Keratinocyte (primary cell): ENCODE results near the gene ALK.

Source experiments
- EZH2 ChIP-seq: IDR thresholded peaks from one replicate; pipeline ENCODE4 v1.6.1; 2012; ENCODE audit warnings: inconsistent platforms, mild to moderate bottlenecking, low read length, moderate library complexity
- TF ChIP-seq, protein P1 (sequence below), 3 experiments: IDR thresholded peaks in 1 of 3; conservative IDR thresholded peaks in 1 of 3; optimal IDR thresholded peaks in 1 of 3; 2 replicates in 2 of 3; 3 replicates in 1 of 3; pipeline versions ENCODE3 to v1.5.1; 2011; ENCODE audit warnings: low read length in 3 of 3, mild to moderate bottlenecking in 3 of 3, moderate library complexity in 2 of 3, control low read depth in 1 of 3, inconsistent platforms in 1 of 3; ENCODE audit not compliant: insufficient read depth in 2 of 3; ENCODE audit errors: extremely low read depth in 1 of 3

DNA sequence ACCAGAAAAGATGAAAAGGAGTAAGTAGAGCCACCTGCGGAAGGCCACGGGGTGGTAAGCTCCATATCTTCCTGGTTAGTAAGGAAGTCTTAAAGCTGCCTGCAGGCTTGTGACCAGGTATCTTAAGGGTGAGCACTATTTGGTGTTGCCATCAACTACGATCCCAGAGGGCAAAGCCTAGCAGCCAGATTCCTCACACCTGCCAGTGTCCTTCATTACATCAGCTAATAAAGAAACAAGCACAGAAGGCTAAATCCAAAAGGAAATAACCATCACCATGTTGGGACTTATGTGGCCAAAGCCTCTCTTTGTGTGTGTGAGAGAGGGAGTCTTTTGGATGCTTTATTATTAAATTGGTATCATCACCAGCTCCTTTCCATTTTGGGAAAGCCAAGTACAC lies 123.5 kb downstream of the ALK start:
- TF ChIP-seq, protein P1, sequence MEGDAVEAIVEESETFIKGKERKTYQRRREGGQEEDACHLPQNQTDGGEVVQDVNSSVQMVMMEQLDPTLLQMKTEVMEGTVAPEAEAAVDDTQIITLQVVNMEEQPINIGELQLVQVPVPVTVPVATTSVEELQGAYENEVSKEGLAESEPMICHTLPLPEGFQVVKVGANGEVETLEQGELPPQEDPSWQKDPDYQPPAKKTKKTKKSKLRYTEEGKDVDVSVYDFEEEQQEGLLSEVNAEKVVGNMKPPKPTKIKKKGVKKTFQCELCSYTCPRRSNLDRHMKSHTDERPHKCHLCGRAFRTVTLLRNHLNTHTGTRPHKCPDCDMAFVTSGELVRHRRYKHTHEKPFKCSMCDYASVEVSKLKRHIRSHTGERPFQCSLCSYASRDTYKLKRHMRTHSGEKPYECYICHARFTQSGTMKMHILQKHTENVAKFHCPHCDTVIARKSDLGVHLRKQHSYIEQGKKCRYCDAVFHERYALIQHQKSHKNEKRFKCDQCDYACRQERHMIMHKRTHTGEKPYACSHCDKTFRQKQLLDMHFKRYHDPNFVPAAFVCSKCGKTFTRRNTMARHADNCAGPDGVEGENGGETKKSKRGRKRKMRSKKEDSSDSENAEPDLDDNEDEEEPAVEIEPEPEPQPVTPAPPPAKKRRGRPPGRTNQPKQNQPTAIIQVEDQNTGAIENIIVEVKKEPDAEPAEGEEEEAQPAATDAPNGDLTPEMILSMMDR (optimal IDR thresholded peaks at IDR 0.05 in 1 of 3, IDR thresholded peaks at IDR 0.05 in 1 of 3, conservative IDR thresholded peaks at IDR 0.05 in 1 of 3; ENCODE audit: extremely low read depth in 1 of 3, insufficient read depth in 2 of 3, low read length in 3 of 3) = no peak
- TF ChIP-seq EZH2 = no peak
